Endothelial cell of umbilical vein (primary cell): ENCODE data around the gene MT1G. TPM values are rescaled to one million over a fixed set of nuclear protein-coding genes. Genes with fewer than 3 reads are reported as not detected.

ENCODE experiments used
- BruUV-seq: library from RNA; stranded (reverse); fragments of 400-500 nt; replicated peaks from 2 replicates; lab custom pipeline; 2021; lab: Mats Ljungman, UMichigan
- CTCF ChIA-PET: fragments of 300-600, 350-600 bp; sonication (Branson Sonifier 250); formaldehyde crosslinking; loops from one replicate; lab custom pipeline; 2021; ENCODE audit warnings: antibody characterized with exemption, inconsistent platforms; lab: Charles Lee
- POLR2A ChIA-PET: fragments of 300-600, 350-600 bp; sonication (Branson Sonifier 250); formaldehyde crosslinking; loops from one replicate; lab custom pipeline; 2021; ENCODE audit warnings: antibody characterized with exemption, inconsistent platforms; lab: Charles Lee
- DNase-seq: peaks from one replicate; pipeline ENCODE4 v3.0.0-alpha.2; 2011; ENCODE audit warnings: low read depth, low spot score
- FAIRE-seq: peaks from 2 replicates; lab custom pipeline; 2011; peaks lifted over from hg19 to GRCh38; lab: Jason Lieb, UNC
- H2AFZ ChIP-seq: 2 replicates; pipeline ENCODE4 v1.6.0; 2012; ENCODE audit warnings: low read depth, low read length, control low read depth, inconsistent platforms
- H3K27ac ChIP-seq: 2 replicates; pipeline ENCODE4 v1.5.1; 2011; ENCODE audit warnings: low read depth, mild to moderate bottlenecking, control low read depth, low read length, moderate library complexity; ENCODE audit not compliant: insufficient read depth
- H3K27me3 ChIP-seq, 2 experiments: 2 replicates each; pipeline versions ENCODE4 v1.6.0 to v1.6.1; 2011; ENCODE audit warnings: low read length in 2 of 2, mixed read lengths in 1 of 2; ENCODE audit not compliant: control insufficient read depth in 2 of 2, insufficient read depth in 2 of 2
- H3K36me3 ChIP-seq, 2 experiments: 2 replicates in 1 of 2; 3 replicates in 1 of 2; pipeline ENCODE4 v1.5.1; 2011; ENCODE audit warnings: low read length in 2 of 2, mild to moderate bottlenecking in 1 of 2, moderate library complexity in 1 of 2; ENCODE audit not compliant: control insufficient read depth in 2 of 2, insufficient read depth in 2 of 2; ENCODE audit errors: extremely low read depth in 1 of 2
- H3K4me1 ChIP-seq: 3 replicates; pipeline ENCODE4 v1.5.1; 2011; ENCODE audit warnings: mild to moderate bottlenecking, low read length; ENCODE audit not compliant: control insufficient read depth, insufficient read depth; ENCODE audit errors: extremely low read depth
- H3K4me2 ChIP-seq: 2 replicates; pipeline ENCODE4 v1.6.1; 2011; ENCODE audit warnings: low read length, control low read depth, mixed read lengths; ENCODE audit not compliant: insufficient read depth
- H3K4me3 ChIP-seq, 3 experiments: fragments of 200-600 bp in 1 of 3; sonication (generic), shearing (Covaris generic) in 1 of 3; replicated peaks in 1 of 3; 2 replicates each; pipeline ENCODE4 v1.5.1; 2011 to 2016; ENCODE audit warnings: control low read depth in 3 of 3, low read length in 3 of 3, mild to moderate bottlenecking in 2 of 3, inconsistent platforms in 1 of 3, low read depth in 1 of 3, moderate library complexity in 1 of 3; ENCODE audit not compliant: insufficient read depth in 1 of 3
- H3K79me2 ChIP-seq: 2 replicates; pipeline ENCODE4 v1.6.0; 2012; ENCODE audit warnings: low read length, inconsistent platforms; ENCODE audit not compliant: control insufficient read depth, insufficient read depth
- H3K9ac ChIP-seq: replicated peaks from 2 replicates; pipeline ENCODE3; 2011; ENCODE audit warnings: low read length, control low read depth; ENCODE audit not compliant: insufficient read depth; ENCODE audit errors: extremely low read depth
- H3K9me1 ChIP-seq: replicated peaks from 3 replicates; pipeline ENCODE4 v1.6.0; 2011; ENCODE audit warnings: mild to moderate bottlenecking, low read length; ENCODE audit not compliant: control insufficient read depth, insufficient read depth; ENCODE audit errors: extremely low read depth
- H3K9me3 ChIP-seq: replicated peaks from 2 replicates; pipeline ENCODE4 v1.5.1; 2012; ENCODE audit warnings: low read length, inconsistent platforms; ENCODE audit not compliant: control insufficient read depth, insufficient read depth
- H4K20me1 ChIP-seq: replicated peaks from 2 replicates; pipeline ENCODE3; 2011; ENCODE audit warnings: mild to moderate bottlenecking, low read length; ENCODE audit not compliant: control insufficient read depth, insufficient read depth; ENCODE audit errors: extremely low read depth
- EZH2 ChIP-seq: IDR thresholded peaks from 2 replicates; pipeline ENCODE4 v1.6.1; 2012; ENCODE audit warnings: borderline replicate concordance, low read depth, mild to moderate bottlenecking, moderate library complexity, low read length, inconsistent platforms; ENCODE audit not compliant: severe bottlenecking
- GATA2 ChIP-seq: IDR thresholded peaks from 2 replicates; pipeline ENCODE4 v1.7.0; 2011; ENCODE audit warnings: low read depth, mild to moderate bottlenecking, moderate library complexity, mixed read lengths, low read length; ENCODE audit not compliant: insufficient read length, insufficient read depth
- MYC ChIP-seq: IDR thresholded peaks from one replicate; pipeline ENCODE4 v1.6.1; 2011; ENCODE audit warnings: mild to moderate bottlenecking, low read depth, low read length
- dilution Hi-C: fragments of 300-500 bp; cut with MboI; formaldehyde crosslinking; loops from one replicate; pipeline ENCODE4 v1.15.0; 2019; ENCODE audit warnings: low sequenced_read_pairs; ENCODE audit not compliant: extremely low pct_ligation_motif_present
- intact Hi-C: fragments of 100-400 bp; cut with micrococcal nuclease; formaldehyde crosslinking; loops from one replicate; pipeline ENCODE4 v1.10.0; 2022
- polyA plus RNA-seq, 4 experiments: library from polyadenylated mRNA; depleted of rRNA in 3 of 4; stranded (reverse) in 3 of 4; unstranded in 1 of 4; fragments of >200 nt; gene quantifications; 2 replicates each; pipeline versions ENCODE4 v1.2.1 to v1.2.3, GENCODE V29; 2011 to 2012; ENCODE audit warnings: missing spikeins in 1 of 4
- total RNA-seq: library from RNA; stranded (reverse); gene quantifications from 2 replicates; pipeline ENCODE4 v1.2.3, GENCODE V29; 2021
- TF ChIP-seq, protein P1 (sequence below), 2 donors: IDR thresholded peaks; 1 replicate in 1 of 2; 2 replicates in 1 of 2; pipeline ENCODE4 v1.5.1; 2011; ENCODE audit warnings: low read length in 2 of 2, mild to moderate bottlenecking in 2 of 2, moderate library complexity in 2 of 2, control low read depth in 1 of 2, inconsistent platforms in 1 of 2, low read depth in 1 of 2; ENCODE audit not compliant: insufficient read depth in 1 of 2; ENCODE audit errors: extremely low read depth in 1 of 2
- TF ChIP-seq, protein P2 (sequence below): IDR thresholded peaks from 2 replicates; pipeline ENCODE4 v1.6.1; 2011; ENCODE audit not compliant: insufficient read depth, insufficient read length

MT1G gene
- total and polyA plus RNA-seq, 2 donors (not counting 3 experiments of a cell fraction or from before 2014, with no cell fraction given) = not detected

DNA sequence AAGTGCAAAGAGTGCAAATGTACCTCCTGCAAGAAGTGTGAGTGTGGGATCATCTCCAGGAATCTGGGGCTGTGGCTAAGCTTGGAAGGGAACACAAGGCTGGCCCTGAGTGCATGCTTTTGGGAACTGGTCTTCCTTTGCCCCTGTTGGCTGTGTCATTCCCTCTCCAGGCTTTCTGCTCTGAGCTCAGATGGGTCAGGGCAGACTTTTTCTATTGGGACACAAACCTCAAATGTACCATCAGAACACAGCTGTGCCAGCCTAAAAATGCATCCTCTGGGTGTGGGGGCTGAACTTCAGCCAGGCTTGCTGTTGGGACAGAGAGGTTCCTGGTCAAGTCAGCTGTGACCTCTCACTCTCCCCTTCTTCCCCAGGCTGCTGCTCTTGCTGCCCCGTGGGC lies 15.3 kb downstream of the MT1G start:
- Histone ChIP-seq H3K79me2 (no peaks in the 10 kb centered on the region), H2AFZ (no peak overlapping the region), H3K4me1 (no peaks in the 10 kb centered on the region), H3K9me3 (no peaks in the 10 kb centered on the region), H3K36me3 (no peaks in the 10 kb centered on the region), H3K27ac (no peak overlapping the region), H3K27me3 (peaks cover 21 to 26% of the 10 kb centered on the region in 2 experiments), H4K20me1 (no peaks in the 10 kb centered on the region), H3K4me3 (no peak overlapping the region), H3K4me2 (no peak overlapping the region), H3K9ac (no peak overlapping the region), H3K9me1 (no peaks in the 10 kb centered on the region)
- TF ChIP-seq, protein P1, sequence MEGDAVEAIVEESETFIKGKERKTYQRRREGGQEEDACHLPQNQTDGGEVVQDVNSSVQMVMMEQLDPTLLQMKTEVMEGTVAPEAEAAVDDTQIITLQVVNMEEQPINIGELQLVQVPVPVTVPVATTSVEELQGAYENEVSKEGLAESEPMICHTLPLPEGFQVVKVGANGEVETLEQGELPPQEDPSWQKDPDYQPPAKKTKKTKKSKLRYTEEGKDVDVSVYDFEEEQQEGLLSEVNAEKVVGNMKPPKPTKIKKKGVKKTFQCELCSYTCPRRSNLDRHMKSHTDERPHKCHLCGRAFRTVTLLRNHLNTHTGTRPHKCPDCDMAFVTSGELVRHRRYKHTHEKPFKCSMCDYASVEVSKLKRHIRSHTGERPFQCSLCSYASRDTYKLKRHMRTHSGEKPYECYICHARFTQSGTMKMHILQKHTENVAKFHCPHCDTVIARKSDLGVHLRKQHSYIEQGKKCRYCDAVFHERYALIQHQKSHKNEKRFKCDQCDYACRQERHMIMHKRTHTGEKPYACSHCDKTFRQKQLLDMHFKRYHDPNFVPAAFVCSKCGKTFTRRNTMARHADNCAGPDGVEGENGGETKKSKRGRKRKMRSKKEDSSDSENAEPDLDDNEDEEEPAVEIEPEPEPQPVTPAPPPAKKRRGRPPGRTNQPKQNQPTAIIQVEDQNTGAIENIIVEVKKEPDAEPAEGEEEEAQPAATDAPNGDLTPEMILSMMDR (IDR thresholded peaks at IDR 0.05; ENCODE audit: extremely low read depth in 1 of 2, insufficient read depth in 1 of 2, low read depth in 1 of 2, low read length in 2 of 2) = no peak
- no peak for TF ChIP-seq EZH2
- TF ChIP-seq, protein P2, sequence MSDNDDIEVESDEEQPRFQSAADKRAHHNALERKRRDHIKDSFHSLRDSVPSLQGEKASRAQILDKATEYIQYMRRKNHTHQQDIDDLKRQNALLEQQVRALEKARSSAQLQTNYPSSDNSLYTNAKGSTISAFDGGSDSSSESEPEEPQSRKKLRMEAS = no peak
- intact Hi-C loops (no loop called here), dilution Hi-C loops (no loop called here)
- DNase-seq (no peak), FAIRE-seq (no peak)
- ChIA-PET CTCF (interaction anchor here (2.2 kb wide), 1 partner anchor 20 kb away, joined by 6 read pairs; no protein-coding TSS in a partner anchor), POLR2A (no interaction called here)
- BruUV-seq = no TSS peak

DNA sequence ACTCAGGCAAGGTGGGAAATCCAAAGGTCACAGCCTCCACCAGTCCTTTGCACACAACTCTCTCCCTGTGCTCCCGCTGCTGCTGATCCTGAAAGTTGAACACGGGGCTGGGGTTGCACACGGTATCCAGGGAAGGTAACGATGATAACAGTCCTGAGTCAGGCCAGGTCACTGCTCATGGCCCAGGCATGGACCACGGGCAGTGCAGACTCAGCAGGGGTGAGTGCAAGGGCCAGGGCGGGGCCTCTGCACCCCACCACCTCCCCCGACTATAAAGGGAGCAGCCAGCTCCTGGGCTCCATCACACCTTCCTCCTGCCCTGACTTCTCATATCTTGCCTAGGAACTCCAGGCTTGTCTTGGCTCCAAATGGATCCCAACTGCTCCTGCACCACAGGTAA lies 16.3 kb downstream of the MT1G start, which contains the start of gene MT1B:
Gene MT1B, plus strand, starts transcription at position 301 of the 400 bp plus-strand sequence. Its CDS starts 68 bp downstream, at position 369.
- no TSS peak for BruUV-seq
- H2AFZ ChIP-seq = no peak within 1 kb of the TSS
- dilution Hi-C loops (no loop called here), intact Hi-C loops (no loop called here)
- CTCF ChIA-PET = interaction anchor here (2.2 kb wide), 1 partner anchor 21 kb away, joined by 6 read pairs; no protein-coding TSS in a partner anchor
- no peaks in the 10 kb centered on the region for H3K4me1 ChIP-seq
- DNase-seq = no peak
- no peaks in the 10 kb centered on the region for H3K36me3 ChIP-seq
- no peak within 1 kb of the TSS for H3K27ac ChIP-seq
- H3K27me3 ChIP-seq = peaks cover 27 to 36% of the 10 kb centered on the region in 2 experiments
- POLR2A ChIA-PET = no interaction called here
- TF ChIP-seq MYC (no peak), GATA2 (no peak)
- TF ChIP-seq, protein P2 = no peak
- no peaks in the 10 kb centered on the region for H3K9me3 ChIP-seq
- no peak within 1 kb of the TSS for H3K4me3 ChIP-seq
- H3K4me2 ChIP-seq = no peak within 1 kb of the TSS
- H4K20me1 ChIP-seq = no peaks in the 10 kb centered on the region
- no peak within 1 kb of the TSS for H3K9ac ChIP-seq
- no peak for FAIRE-seq
- no peaks in the 10 kb centered on the region for H3K79me2 ChIP-seq
- no peaks in the 10 kb centered on the region for H3K9me1 ChIP-seq
